ENCODE data around the gene EEPD1. TPM values are rescaled to one million over a fixed set of nuclear protein-coding genes. Genes with fewer than 3 reads are reported as not detected.

EEPD1 gene
- total RNA-seq, 1 experiment from 2014 or later: 5.0 TPM

DNA sequence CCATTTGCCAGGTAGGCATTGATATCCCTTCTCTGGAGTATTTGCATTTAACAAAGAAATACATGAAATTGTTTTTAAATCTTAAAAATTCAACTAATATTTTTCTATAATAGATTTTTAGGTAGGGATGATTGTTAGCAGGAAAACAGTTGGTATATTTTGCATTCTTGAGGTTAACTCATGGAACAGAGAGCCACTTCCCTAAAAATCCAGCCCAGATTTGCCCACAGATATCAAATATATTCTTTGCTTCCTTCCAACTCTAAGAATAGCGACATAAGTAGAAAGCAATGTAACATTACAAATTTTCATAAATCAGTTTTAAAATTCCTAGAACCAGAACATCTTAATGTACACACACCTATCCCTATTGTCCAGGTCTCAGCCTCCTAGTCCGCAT, 191.6 kb downstream of the EEPD1 start:
- no peak overlapping the region for H2BK5ac ChIP-seq (ENCODE audit: insufficient read length, low read length)
- no peak overlapping the region for H3T11ph ChIP-seq (ENCODE audit: low read length)
- no peak overlapping the region for H3K4me2 ChIP-seq (ENCODE audit: insufficient read depth, insufficient read length, low read length)
- no peaks in the 10 kb centered on the region for H3K27me3 ChIP-seq (ENCODE audit: insufficient read depth, low read length)
- H3K9ac ChIP-seq (ENCODE audit: extremely low read depth, insufficient read length, low read length): no peak overlapping the region
- no CpG with 5 or more reads among the region's 2 CpGs for WGBS (ENCODE audit: extremely low coverage, insufficient read length, low lambda C conversion rate)
- H2BK20ac ChIP-seq (ENCODE audit: low read depth, low read length, poor library complexity, severe bottlenecking): no peak overlapping the region
- H2BK120ac ChIP-seq (ENCODE audit: low read depth, low read length, poor library complexity, severe bottlenecking): no peak overlapping the region
- TF ChIP-seq, protein P1, sequence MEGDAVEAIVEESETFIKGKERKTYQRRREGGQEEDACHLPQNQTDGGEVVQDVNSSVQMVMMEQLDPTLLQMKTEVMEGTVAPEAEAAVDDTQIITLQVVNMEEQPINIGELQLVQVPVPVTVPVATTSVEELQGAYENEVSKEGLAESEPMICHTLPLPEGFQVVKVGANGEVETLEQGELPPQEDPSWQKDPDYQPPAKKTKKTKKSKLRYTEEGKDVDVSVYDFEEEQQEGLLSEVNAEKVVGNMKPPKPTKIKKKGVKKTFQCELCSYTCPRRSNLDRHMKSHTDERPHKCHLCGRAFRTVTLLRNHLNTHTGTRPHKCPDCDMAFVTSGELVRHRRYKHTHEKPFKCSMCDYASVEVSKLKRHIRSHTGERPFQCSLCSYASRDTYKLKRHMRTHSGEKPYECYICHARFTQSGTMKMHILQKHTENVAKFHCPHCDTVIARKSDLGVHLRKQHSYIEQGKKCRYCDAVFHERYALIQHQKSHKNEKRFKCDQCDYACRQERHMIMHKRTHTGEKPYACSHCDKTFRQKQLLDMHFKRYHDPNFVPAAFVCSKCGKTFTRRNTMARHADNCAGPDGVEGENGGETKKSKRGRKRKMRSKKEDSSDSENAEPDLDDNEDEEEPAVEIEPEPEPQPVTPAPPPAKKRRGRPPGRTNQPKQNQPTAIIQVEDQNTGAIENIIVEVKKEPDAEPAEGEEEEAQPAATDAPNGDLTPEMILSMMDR (conservative IDR thresholded peaks at IDR 0.05): no peak
- Mint-ChIP-seq H3K9me3 (peaks cover 0 to 3% of the 10 kb centered on the region in 2 experiments; a peak in 2 of 5 replicates), H3K36me3 (ENCODE audit: insufficient read depth in 1 of 3, low read depth in 3 of 3) (no peaks in the 10 kb centered on the region), H3K4me3 (no peak overlapping the region), H3K27me3 (ENCODE audit: low read depth) (peaks cover 4% of the 10 kb centered on the region), H3K27ac (no peak overlapping the region), H3K4me1 (peaks cover 7 to 8% of the 10 kb centered on the region in 2 experiments)
- H3K23me2 ChIP-seq (ENCODE audit: insufficient read length, low read depth, low read length, poor library complexity, severe bottlenecking): no peaks in the 10 kb centered on the region
- H4K5ac ChIP-seq (ENCODE audit: insufficient read length, low read depth, low read length): no peak overlapping the region
- H4K8ac ChIP-seq (replicated peaks; ENCODE audit: insufficient read length, low read depth, low read length): no peak overlapping the region
- no peak overlapping the region for H3K14ac ChIP-seq (ENCODE audit: insufficient read depth, low read length)
- H3K4me1 ChIP-seq (ENCODE audit: insufficient read depth, low read length): no peaks in the 10 kb centered on the region
- H3K79me2 ChIP-seq (ENCODE audit: insufficient read depth, low read length): no peaks in the 10 kb centered on the region
- H3K79me1 ChIP-seq (ENCODE audit: insufficient read depth, low read depth, low read length, poor library complexity, severe bottlenecking): no peaks in the 10 kb centered on the region
- no peak for DNase-seq
- H2BK12ac ChIP-seq (ENCODE audit: insufficient read length, low read depth, low read length): no peak overlapping the region
- no peak overlapping the region for H2BK15ac ChIP-seq (ENCODE audit: low read depth, low read length)
- no peak overlapping the region for H3K4ac ChIP-seq (ENCODE audit: low read depth, low read length)
- H3K27ac ChIP-seq (ENCODE audit: insufficient read length, low read depth, low read length): no peak overlapping the region
- H3K9me3 ChIP-seq (ENCODE audit: control insufficient read depth, low read depth, low read length): no peaks in the 10 kb centered on the region
- no peak overlapping the region for H2AK5ac ChIP-seq (ENCODE audit: insufficient read length, low read length)
- no peak overlapping the region for H2AFZ ChIP-seq (ENCODE audit: low read length)
- no peaks in the 10 kb centered on the region for H4K20me1 ChIP-seq (ENCODE audit: control insufficient read depth, insufficient read depth, insufficient read length)
- no peak overlapping the region for H3K56ac ChIP-seq (ENCODE audit: insufficient read length, low read depth, low read length)
- no peak overlapping the region for H4K91ac ChIP-seq (ENCODE audit: insufficient read length, low read depth, low read length)
- H3K23ac ChIP-seq (ENCODE audit: insufficient read length, low read depth, low read length): no peak overlapping the region
- H3K18ac ChIP-seq (ENCODE audit: insufficient read length, low read depth, low read length): no peak overlapping the region

Measured in H9 (cell line).